Erythroblast (primary cell): Measurements from ENCODE around the gene GUCY1B1.

ENCODE experiments used
- GATA1 ChIP-seq: IDR thresholded peaks from 2 replicates; pipeline ENCODE4 v1.6.1; 2011; ENCODE audit warnings: low read depth, mild to moderate bottlenecking, control low read depth, low read length, moderate library complexity
- POLR2A ChIP-seq: IDR thresholded peaks from 2 replicates; pipeline ENCODE4 v1.6.1; 2011; ENCODE audit warnings: mild to moderate bottlenecking, low read length

DNA sequence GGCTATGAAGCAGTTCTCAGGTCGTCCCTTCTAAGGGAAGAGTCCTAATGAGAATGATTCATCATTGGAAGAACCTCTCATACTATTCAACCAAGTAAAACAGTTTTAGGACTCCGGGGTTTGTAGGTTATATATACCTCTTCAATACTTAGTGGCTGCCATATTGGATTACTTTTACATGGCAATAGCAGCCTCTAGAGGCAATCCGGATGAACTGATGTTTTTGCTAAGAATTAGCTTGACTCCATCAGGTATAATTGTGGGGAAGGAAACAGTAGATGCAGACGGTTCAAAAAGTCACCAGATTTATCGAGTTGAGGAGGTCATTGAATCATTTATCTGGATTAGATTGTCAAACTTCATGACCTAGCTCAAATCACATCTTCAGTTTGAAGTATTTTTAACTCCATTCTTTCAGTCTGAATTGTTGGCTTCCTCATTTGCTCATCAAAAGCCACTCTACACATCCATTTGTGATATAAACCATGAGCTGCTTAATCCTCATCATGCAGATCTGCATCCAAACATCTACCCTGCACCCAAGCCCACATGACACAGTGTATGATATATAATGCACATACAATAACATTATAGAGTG, 28.4 kb downstream of the GUCY1B1 start:
- no peak for TF ChIP-seq POLR2A
- TF ChIP-seq GATA1 = no peak
